Lung (tissue), 12 donors: Measurements from ENCODE around the gene CEP57L1. TPM values are rescaled to one million over a fixed set of nuclear protein-coding genes. Genes with fewer than 3 reads are reported as not detected.

Source experiments
- ATAC-seq: fragments of 200-7000 bp; cut with Tn5 transposase; one replicate; pipeline ENCODE4 v1.9.1; 2020; ENCODE audit warnings: moderate number of reproducible peaks; ENCODE audit not compliant: insufficient read depth, low FRiP score
- DNase-seq, 3 donors: peaks; one replicate each; pipeline ENCODE4 v3.0.0-alpha.2; 2013 to 2017
- H3K27ac ChIP-seq, 2 donors: one replicate each; pipeline ENCODE4 v1.5.1; 2013; ENCODE audit warnings: mild to moderate bottlenecking in 2 of 2, moderate library complexity in 2 of 2, control low read depth in 1 of 2, inconsistent platforms in 1 of 2, low read depth in 1 of 2, low read length in 1 of 2
- H3K27me3 ChIP-seq, 3 donors: one replicate each; pipeline ENCODE4 v1.5.1; 2013; ENCODE audit warnings: low read length in 2 of 3; ENCODE audit not compliant: control insufficient read depth in 3 of 3, insufficient read depth in 3 of 3
- H3K36me3 ChIP-seq, 4 donors: one replicate each; pipeline ENCODE4 v1.5.1; 2013; ENCODE audit warnings: low read length in 4 of 4, mild to moderate bottlenecking in 1 of 4, moderate library complexity in 1 of 4; ENCODE audit not compliant: control insufficient read depth in 4 of 4, insufficient read depth in 4 of 4
- H3K4me1 ChIP-seq, 5 donors: one replicate each; pipeline ENCODE4 v1.5.1; 2013; ENCODE audit warnings: low read length in 5 of 5, mild to moderate bottlenecking in 2 of 5, moderate library complexity in 1 of 5; ENCODE audit not compliant: control insufficient read depth in 5 of 5, insufficient read depth in 5 of 5
- H3K4me3 ChIP-seq: one replicate; pipeline ENCODE4 v1.5.1; 2013; ENCODE audit warnings: mild to moderate bottlenecking, control low read depth, moderate library complexity
- H3K9ac ChIP-seq, 2 donors: one replicate each; pipeline ENCODE4 v1.5.1; 2013; ENCODE audit warnings: low read length in 2 of 2, control low read depth in 1 of 2; ENCODE audit not compliant: insufficient read depth in 1 of 2
- H3K9me3 ChIP-seq, 4 donors: one replicate each; pipeline ENCODE4 v1.5.1; 2013; ENCODE audit warnings: low read length in 3 of 4, mild to moderate bottlenecking in 1 of 4, moderate library complexity in 1 of 4; ENCODE audit not compliant: control insufficient read depth in 4 of 4, insufficient read depth in 3 of 4
- WGBS, 2 donors: extraction: QIAGEN DNeasy Blood & Tissue Kit; methylation state at CpG; one replicate each; pipeline ENCODE4 v1.1.7; 2013; 5-methylcytosine and 5-hydroxymethylcytosine counted together
- polyA plus RNA-seq, 2 donors: library from polyadenylated mRNA; stranded (reverse); fragments of 200-250 nt; gene quantifications; one replicate each; pipeline ENCODE4 v1.2.1, GENCODE V29; 2013
- total RNA-seq, 2 donors: library from RNA; depleted of rRNA in 1 of 2; stranded (reverse); fragments of >200 nt in 1 of 2; gene quantifications; one replicate each; pipeline ENCODE4 v1.2.1, GENCODE V29; 2014 to 2021
- TF ChIP-seq, protein P1 (sequence below): IDR thresholded peaks from 2 replicates; pipeline ENCODE4 v1.5.1; 2012; ENCODE audit warnings: mild to moderate bottlenecking; ENCODE audit errors: control extremely low read depth, extremely low read depth
- donor health status: control.
- donor health status: control.
- donor health status: Bipolar disorder and iron deficiency.
- donor health status: healthy.
- donor health status: DM: yes; HTN: yes; CAD: no.

CEP57L1 gene
- total and polyA plus RNA-seq, 4 donors, result 4.8 to 44.3 (median 8.2) TPM

DNA sequence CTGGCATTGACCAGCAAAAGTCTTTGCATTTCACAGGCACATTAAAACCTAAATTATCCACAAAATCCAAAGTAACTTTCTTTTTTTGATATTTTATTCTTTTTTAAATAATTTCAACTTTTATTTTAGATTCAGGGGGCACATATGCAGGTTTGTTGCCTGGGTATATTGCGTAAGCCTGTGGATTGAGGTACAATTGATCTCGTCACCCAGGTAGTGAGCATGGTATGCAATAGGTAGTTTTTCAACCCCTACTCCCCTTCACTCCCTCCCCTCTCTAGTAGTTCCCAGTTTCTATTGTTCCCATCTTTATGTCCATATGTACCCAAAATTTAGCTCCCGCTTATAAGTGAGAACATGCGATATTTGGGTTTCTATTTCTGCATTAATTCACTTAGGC, 97.6 kb downstream of the CEP57L1 start:
- Histone ChIP-seq H3K27me3 (no peaks in the 10 kb centered on the region), H3K27ac (no peak overlapping the region), H3K36me3 (no peaks in the 10 kb centered on the region), H3K9me3 (peaks cover 0 to 3% (median 0%) of the 10 kb centered on the region in 4 donors), H3K4me3 (no peak overlapping the region), H3K9ac (no peak overlapping the region), H3K4me1 (no peaks in the 10 kb centered on the region)
- ATAC-seq (no peak), DNase-seq (no peak)
- WGBS, 2 donors, result 98 to 100% methylated on average over 4 of the region's 4 CpGs
- TF ChIP-seq, protein P1, sequence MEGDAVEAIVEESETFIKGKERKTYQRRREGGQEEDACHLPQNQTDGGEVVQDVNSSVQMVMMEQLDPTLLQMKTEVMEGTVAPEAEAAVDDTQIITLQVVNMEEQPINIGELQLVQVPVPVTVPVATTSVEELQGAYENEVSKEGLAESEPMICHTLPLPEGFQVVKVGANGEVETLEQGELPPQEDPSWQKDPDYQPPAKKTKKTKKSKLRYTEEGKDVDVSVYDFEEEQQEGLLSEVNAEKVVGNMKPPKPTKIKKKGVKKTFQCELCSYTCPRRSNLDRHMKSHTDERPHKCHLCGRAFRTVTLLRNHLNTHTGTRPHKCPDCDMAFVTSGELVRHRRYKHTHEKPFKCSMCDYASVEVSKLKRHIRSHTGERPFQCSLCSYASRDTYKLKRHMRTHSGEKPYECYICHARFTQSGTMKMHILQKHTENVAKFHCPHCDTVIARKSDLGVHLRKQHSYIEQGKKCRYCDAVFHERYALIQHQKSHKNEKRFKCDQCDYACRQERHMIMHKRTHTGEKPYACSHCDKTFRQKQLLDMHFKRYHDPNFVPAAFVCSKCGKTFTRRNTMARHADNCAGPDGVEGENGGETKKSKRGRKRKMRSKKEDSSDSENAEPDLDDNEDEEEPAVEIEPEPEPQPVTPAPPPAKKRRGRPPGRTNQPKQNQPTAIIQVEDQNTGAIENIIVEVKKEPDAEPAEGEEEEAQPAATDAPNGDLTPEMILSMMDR, result no peak

DNA sequence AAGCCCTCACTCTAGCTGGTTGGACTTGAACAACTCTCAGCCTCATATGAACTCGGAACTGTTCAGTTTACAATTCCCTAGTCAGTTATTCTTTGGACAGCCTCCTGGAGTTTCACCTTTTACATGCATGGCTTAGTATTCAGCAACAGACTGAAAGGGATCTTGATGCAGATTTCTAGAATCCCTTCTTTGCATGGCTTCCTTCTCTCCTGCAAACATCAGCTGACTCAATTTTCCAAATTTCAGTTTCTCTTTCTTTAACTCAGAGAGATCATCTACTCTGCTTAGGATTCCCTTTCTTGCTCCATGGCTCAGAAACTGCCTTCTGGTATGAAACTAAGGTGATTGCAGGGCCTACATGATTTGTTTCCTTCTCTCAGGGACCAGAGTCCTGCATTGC, 99.6 kb downstream of the CEP57L1 start:
- TF ChIP-seq, protein P1, result no peak
- 69 to 80% methylated on average over 1 of the region's 1 CpG for WGBS, 2 donors
- Histone ChIP-seq H3K27me3 (no peaks in the 10 kb centered on the region), H3K9ac (no peak overlapping the region), H3K4me3 (no peak overlapping the region), H3K9me3 (peaks cover 0 to 3% (median 0%) of the 10 kb centered on the region in 4 donors), H3K36me3 (no peaks in the 10 kb centered on the region), H3K4me1 (no peaks in the 10 kb centered on the region), H3K27ac (no peak overlapping the region)
- ATAC-seq, result no peak
- DNase-seq, result no peak

DNA sequence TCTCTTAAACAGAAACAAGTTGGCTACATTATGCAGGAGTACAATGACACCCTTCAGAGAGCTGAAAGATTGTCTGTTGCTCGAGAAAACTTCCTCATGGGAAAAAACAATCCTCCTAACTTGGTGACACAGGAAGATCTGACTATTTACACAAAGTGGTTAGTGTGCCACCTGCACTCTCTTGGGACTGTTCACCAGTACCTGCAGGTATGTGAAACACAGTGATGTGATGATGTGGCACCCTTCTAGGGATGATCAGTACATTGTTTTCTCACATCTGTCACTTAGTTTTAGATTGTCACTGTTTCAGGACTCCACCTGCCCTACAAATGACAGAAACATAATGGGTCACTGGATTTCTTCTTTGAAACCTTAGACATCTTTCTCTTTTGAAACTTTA, 101.8 kb downstream of the CEP57L1 start:
- Histone ChIP-seq H3K9ac (no peak overlapping the region), H3K27me3 (no peaks in the 10 kb centered on the region), H3K27ac (no peak overlapping the region), H3K4me1 (no peaks in the 10 kb centered on the region), H3K9me3 (peaks cover 0 to 3% (median 0%) of the 10 kb centered on the region in 4 donors), H3K36me3 (no peaks in the 10 kb centered on the region), H3K4me3 (no peak overlapping the region)
- no peak for ATAC-seq
- no peak for DNase-seq
- WGBS, 2 donors, result 35 to 50% methylated on average over 1 of the region's 1 CpG
- TF ChIP-seq, protein P1, result no peak
